ENCODE measurements around the gene TTC23.

The TTC23 gene

GRCh38 chr15:99165020-99165790, 84.2 kb downstream of the TTC23 start:
- DNase-seq (ENCODE audit: low read depth) = no peak

DNA sequence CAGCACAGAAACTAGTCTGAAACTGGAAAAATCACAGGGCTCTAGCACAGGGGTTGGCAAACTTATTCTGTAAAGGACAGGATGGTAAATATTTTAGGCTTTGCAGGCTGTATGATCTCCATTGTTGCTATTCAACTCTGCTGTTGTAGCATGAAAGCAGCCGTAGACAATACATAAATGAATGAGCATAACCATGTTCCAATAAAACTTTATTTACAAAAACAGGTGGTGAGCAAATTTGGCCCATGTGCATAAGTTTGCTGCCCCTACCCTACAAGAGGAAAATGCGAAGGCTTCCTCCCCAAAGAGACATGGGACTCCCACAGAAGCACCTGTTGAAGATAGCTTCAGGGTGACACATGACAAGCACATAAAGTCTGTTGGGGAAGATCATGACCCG, 85.3 kb downstream of the TTC23 start:
- DNase-seq (ENCODE audit: low read depth) = no peak

GRCh38 chr15:99163271-99164062, 85.9 kb downstream of the TTC23 start:
- no peak for DNase-seq (ENCODE audit: low read depth)

DNA sequence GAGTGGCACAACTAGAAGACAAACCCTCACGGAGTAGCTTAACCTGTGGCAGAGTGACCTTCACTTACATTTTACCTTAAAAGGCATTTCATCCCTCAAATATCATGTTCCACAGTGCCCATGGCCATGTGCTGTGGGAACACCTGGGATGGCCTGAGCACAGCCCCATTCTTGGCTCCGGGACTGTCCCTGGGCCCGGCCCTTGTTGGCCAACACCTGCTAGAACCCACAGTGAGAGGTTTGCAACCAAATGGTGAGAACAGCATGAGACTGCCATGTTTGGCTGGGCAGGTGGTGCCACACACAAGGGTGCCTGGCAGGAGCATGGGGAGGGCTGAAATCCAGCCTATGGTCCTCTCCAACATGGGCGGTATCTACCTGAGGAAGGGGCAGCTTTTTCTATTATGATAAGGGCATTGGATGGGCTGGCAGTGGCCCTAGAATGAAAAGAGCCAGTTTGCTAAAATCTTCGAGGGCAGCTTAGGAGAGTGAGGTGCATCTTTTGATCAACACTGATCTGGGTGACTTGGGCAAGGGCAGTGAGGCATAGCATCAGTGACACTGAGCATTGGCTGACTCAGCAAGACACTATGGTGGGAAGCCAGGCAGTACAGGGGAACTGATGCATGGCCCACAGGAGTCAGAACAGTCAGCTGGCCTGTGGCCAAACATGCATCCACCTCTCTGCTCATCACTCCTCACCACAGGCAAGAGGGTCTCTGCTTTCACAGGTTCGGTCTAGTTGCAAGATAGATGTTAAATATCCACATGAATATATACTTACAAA, 90.6 kb downstream of the TTC23 start:
- no peak for DNase-seq (ENCODE audit: low read depth)

GRCh38 chr15:99157456-99157855, 91.9 kb downstream of the TTC23 start:
- DNase-seq (ENCODE audit: low read depth) = no peak

DNA sequence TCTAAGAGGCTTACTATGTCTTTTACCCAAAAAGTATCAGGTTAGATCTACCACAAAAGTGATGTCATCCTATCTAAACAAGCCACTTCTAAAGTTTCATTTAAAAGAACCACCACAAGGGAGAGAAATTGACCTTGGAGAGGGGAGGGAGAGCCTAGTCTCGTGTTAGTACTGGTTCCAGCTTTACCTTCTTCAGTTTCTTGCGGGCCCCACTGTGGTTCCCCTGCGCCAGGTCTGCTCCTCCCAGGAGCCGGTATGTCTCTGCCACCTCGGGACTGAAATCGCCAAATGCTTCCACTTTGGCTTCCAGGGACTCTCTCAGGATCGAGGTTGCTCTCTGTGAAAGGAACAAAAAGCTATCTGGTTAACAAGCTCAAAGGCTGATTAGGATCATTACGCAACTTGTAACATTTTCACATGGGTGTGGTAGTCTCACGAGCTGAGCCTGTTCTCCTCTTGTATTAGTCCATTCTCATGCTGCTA, 93.4 kb downstream of the TTC23 start:
- DNase-seq (ENCODE audit: low read depth) = peak; percentile 36

GRCh38 chr15:99154271-99154670, 95.1 kb downstream of the TTC23 start:
- DNase-seq (ENCODE audit: low read depth) = no peak

DNA sequence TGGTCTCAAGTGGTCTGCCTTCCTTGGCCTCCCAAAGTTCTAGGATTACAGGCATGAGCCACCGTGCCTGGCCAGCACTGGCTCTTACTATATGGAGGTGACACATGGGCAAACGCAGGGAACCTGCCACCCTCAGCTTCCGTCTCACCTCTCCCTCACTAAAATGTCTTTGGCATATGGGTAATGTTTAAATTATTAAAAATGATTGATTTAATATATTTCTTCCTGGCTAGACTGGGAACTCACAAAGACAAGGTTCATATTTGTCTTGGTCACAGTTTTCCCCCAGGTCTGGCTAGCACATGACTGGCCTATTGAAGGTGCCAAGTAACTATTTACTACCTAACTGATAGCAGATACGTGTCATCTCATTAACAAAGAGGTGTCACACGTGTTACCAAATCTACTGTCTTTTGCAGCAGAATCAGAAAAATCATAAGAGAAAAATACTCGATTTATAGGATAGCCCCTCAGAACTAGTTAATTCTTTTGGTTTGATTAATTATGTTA, 96.3 kb downstream of the TTC23 start:
- no peak for DNase-seq (ENCODE audit: low read depth)

DNA sequence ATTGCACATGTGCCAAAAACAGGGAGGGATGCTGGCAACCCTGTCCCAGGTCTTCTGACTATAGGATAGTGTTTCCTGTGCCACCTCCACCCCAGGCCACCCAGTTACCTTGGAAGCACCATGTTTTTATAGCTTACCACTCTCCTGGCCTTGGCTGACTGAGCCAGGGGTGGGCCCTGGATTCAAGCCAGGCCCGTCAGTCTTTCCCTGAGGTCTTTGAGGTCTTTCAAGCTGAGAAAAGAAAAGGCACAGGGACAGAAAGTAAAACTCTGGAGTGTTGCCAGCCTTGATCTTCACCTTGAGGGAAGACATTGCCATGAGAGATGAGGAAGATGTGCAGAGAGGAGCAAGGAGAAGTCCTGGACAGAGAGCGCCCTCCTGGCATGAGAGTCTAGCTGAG, 98.2 kb downstream of the TTC23 start:
- no peak for DNase-seq (ENCODE audit: low read depth)

- DNase-seq (ENCODE audit: low read depth) = no peak
Observed at GRCh38 chr15:99149366-99149765, 100.0 kb downstream of the TTC23 start.

GRCh38 chr15:99148851-99149276, 100.5 kb downstream of the TTC23 start:
- no peak for DNase-seq (ENCODE audit: low read depth)

DNA sequence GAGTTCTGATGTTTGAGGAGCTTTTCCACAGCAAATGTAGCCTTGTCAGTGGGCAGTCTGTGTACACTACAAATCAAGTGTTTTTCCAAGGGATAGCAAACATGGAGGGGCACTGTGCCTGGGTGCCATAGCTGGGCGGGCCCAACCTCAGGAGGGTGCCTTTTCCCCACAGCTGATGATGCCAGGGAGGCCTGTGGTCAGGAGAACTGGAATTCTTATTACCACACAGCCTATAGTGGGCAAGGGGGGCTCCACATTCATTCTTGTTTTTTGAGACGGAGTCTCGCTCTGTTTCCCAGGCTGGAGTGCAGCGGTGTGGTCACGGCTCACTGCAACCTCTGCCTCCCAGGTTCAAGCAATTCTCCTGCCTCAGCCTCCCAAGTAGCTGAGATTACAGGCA, 102.7 kb downstream of the TTC23 start:
- DNase-seq (ENCODE audit: low read depth) = no peak

GRCh38 chr15:99145778-99146177, 103.6 kb downstream of the TTC23 start:
- no peak for DNase-seq (ENCODE audit: low read depth)

DNA sequence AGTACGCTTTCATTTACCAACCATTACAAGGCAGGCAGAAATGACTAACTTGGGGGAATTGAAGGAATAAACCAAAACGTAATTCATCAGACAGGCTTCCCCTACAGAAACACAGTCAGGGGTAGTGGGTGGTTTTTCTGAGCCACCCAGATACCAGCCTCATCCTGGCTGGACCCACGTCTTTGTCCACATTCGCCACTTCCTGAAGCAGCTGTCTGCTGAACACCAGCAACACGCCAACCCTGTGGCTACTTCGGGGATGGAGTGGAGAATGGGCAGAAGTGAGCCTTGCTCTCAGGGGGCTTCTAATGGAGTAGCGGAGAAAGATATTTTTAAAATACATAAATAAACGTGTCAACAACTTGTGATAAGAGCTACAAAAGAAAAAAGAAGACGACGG, 104.4 kb downstream of the TTC23 start:
- DNase-seq (ENCODE audit: low read depth) = no peak

- DNase-seq (ENCODE audit: low read depth) = no peak
Observed at GRCh38 chr15:99143655-99144610, 105.4 kb downstream of the TTC23 start.

DNA sequence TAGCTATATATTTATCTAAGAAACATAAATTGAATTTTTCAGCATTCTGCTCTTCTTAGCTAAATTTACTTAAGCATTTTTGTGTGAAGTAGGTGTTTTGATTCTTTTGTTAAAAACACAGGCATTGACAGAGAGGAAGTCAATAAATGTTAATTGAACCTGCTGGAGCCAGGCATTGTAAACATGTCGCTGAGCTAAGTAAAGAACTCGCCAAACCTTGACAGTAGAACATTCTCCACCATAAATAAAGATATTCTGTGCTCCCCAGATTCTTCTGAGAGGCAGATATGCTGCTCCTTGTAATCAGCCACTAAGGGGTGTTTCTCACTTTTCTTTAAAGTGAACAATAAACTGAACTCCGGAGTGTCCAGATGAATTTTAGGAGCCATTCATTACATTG, 106.1 kb downstream of the TTC23 start:
- no peak for DNase-seq (ENCODE audit: low read depth)

DNA sequence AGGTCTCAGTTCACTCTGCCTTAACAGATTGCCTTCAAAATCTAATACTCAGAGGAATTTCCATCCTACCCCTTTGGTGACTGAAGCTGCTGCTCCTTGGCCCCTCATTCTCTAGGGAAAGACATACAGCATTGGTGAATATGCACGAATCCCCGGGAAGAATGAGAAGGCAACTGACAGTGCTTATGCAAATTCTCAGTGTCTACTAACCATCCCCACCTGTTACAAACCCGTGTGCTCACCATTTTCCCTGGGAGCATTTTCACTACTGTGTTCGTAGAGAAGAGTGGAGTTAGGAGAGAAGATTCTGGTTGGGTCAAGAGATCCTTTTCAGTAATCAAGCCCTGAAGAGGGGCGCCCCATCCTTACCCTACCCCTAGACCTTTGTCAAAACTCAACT, 106.8 kb downstream of the TTC23 start:
- no peak for DNase-seq (ENCODE audit: low read depth)

- DNase-seq (ENCODE audit: low read depth) = no peak
Observed at GRCh38 chr15:99141943-99142342, 107.4 kb downstream of the TTC23 start.

- DNase-seq (ENCODE audit: low read depth) = no peak
Observed at GRCh38 chr15:99140590-99140989, 108.8 kb downstream of the TTC23 start.

GRCh38 chr15:99139276-99139675, 110.1 kb downstream of the TTC23 start:
- no peak for DNase-seq (ENCODE audit: low read depth)

DNA sequence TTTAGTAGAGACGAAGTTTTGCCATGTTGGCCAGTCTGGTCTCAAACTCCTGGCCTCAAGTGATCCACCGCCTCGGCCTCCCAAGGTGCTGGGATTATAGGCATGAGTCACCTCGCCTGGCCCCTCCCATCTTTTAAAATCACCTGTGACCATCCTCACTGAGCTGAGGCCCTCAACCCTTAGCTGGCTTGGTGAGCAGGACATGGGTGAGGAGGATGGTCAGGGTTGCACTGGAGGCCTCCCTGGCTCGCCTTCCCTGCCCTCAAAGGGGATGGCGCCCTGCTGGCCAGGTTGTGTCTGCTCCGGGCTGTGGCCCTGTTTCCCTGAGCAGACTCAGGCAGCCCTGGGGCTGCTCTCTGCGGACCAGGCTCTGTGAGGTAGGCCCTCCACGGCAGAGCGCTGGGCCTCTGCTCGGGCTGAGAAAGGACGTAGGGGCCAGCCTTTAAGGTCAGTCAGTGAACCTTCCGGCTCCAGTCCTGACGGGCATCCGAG, 110.8 kb downstream of the TTC23 start:
- DNase-seq (ENCODE audit: low read depth) = no peak

Data from ELR (cell line).